Peyer's patch (tissue), 4 donors: ENCODE data around the gene KANSL1.
"Not testable (repeated sequence)": the region's sequence is repeated elsewhere in the genome, so short reads cannot be mapped to it uniquely, and the experiment has no call there.

ENCODE experiments used
- POLR2A ChIP-seq, 2 donors: fragments of 450-650 bp; IDR thresholded peaks; one replicate each; pipeline ENCODE4 v1.5.1; 2017; ENCODE audit warnings: antibody characterized with exemption in 2 of 2, mild to moderate bottlenecking in 2 of 2, moderate library complexity in 2 of 2
- TF ChIP-seq, protein P1 (sequence below), 6 experiments: fragments of 450-650 bp in 4 of 6; fragments of 200-600 bp in 2 of 6; sonication (generic) in 1 of 6; IDR thresholded peaks; one replicate each; pipeline ENCODE4 v1.5.1; 2017 to 2019; ENCODE audit warnings: antibody characterized with exemption in 6 of 6, mild to moderate bottlenecking in 3 of 6, moderate library complexity in 1 of 6

- TF ChIP-seq, protein P1, sequence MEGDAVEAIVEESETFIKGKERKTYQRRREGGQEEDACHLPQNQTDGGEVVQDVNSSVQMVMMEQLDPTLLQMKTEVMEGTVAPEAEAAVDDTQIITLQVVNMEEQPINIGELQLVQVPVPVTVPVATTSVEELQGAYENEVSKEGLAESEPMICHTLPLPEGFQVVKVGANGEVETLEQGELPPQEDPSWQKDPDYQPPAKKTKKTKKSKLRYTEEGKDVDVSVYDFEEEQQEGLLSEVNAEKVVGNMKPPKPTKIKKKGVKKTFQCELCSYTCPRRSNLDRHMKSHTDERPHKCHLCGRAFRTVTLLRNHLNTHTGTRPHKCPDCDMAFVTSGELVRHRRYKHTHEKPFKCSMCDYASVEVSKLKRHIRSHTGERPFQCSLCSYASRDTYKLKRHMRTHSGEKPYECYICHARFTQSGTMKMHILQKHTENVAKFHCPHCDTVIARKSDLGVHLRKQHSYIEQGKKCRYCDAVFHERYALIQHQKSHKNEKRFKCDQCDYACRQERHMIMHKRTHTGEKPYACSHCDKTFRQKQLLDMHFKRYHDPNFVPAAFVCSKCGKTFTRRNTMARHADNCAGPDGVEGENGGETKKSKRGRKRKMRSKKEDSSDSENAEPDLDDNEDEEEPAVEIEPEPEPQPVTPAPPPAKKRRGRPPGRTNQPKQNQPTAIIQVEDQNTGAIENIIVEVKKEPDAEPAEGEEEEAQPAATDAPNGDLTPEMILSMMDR (IDR thresholded peaks at IDR 0.05): not testable (repeated sequence)
- not testable (repeated sequence) for TF ChIP-seq POLR2A (IDR thresholded peaks at IDR 0.05)
Measured at GRCh38 chr17:46102806-46103205, 90.4 kb downstream of the KANSL1 start.
